Heart left ventricle (tissue), 13 donors: ENCODE measurements around the gene PLCB1.

Source experiments
- CTCF ChIP-seq, 12 donors: fragments of 200-600 bp; sonication (generic) in 4 of 12; IDR thresholded peaks; one replicate each; pipeline versions ENCODE4 v1.5.0 to v1.8.0; 2018 to 2022; ENCODE audit warnings: antibody characterized with exemption in 12 of 12, mild to moderate bottlenecking in 5 of 12
- POLR2A ChIP-seq, 2 donors: fragments of 450-650 bp; IDR thresholded peaks; one replicate each; pipeline ENCODE4 v1.6.1; 2017; ENCODE audit warnings: antibody characterized with exemption in 2 of 2, mild to moderate bottlenecking in 2 of 2, moderate library complexity in 2 of 2
- donor health status: ischemic (EF 13 %, LVEDD 7.1; RV severe dilation, severe dysfunction).
- donor health status: DM: no; HTN: yes; CAD: no.
- donor health status: DM: no; HTN: no; CAD: no.
- donor health status: ischemic (EF 25% LVEDD 6.9; RV normal size, moderate dysfunction).
- donor health status: ischemic (EF 25% LVEDD 5.7; RV mildly dilated, moderate dysfunction).
- donor health status: ischemic (EF 35%, LVEDD 5.7; RV mildly dilated, moderate dysfunction).
- donor health status: nonischemic (EF 11% LVEDD 7.7; RV severe dilation, severe dysfunction).
- donor health status: DM: yes; HTN: yes; CAD: no.
- donor health status: PGD.
- donor health status: ischemic (EF 29% LVEDD 5.4; RV normal size, mild dysfunction).
- donor health status: nonischemic (EF 23%, LVEDD 6.1; RV moderate dilation, normal function).

DNA sequence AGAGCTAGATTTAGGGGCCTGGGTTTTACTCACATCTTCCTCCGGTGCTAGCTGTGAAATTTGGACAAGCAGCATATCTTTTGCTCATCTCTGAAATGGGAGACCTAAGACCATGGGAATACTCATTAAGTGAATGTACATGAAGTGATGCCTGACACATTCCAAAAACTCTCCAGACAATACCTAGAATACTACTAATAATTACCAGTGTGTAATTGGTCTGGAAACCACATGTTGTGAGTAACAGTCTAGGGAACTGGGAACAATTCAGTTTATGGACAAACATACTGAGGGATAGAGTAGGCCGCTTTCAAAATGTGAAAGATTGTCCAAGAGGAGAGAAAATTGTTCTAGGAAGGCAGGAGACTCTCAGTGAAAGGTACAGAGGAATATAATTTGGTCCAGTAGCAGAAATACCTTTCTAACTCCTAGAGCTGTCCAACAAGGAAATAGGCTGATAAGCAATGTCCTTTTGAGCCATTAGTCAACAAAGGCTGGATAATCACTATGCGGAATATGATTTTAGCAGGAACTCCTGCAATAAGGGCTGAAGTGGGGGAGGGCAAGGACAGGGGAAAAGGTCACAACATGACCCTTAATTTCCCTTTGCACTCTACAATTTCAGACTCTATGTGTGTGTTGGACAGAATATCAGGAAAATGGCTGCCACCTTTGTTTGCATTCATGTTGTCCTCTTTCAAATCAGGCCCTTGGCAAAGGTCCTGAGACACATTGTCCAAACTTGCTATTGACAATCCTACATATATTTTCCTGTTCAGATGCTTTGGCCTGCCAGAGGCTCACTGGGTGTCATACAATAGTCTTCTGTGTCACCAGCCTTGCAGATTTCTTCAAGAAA, 315.4 kb downstream of the PLCB1 start:
- TF ChIP-seq CTCF (IDR thresholded peaks at IDR 0.05) (no peak), POLR2A (IDR thresholded peaks at IDR 0.05) (no peak)
